GM19467 (cell line): ENCODE measurements around the gene DGKQ.
A peak's percentile ranks its signal among the peaks of the same experiment; 100 is the strongest.
"Not testable (repeated sequence)": the region's sequence is repeated elsewhere in the genome, so short reads cannot be mapped to it uniquely, and the experiment has no call there.

Experiments
- ATAC-seq: cut with Tn5 transposase; IDR thresholded peaks from one replicate; pipeline ENCODE4 v1.9.1; 2021; ENCODE audit warnings: mild to moderate bottlenecking, moderate library complexity; ENCODE audit not compliant: unreplicated experiment

The DGKQ gene

GRCh38 chr4:982814-983213, 9.4 kb upstream of the DGKQ start:
- no peak for ATAC-seq

DNA sequence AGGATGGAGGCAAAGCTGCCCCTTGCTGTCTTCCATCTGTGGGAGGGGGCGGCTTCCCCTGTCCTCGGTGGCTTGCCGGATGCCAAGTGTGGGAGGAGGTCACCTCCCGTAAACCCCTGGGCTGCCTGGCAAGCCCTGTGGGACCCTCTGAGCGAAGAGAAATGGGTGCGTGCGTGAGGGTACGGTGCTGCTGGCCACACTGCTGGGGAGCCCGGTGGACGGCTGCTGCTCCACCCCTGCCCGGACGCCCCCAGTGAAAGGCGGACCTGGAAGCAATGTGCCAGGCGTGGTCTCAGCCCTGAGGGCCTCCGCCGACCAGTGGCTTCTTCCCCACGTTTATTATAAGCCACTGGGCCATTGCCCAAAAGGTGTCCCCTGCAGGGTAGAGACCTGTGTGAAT, 8.9 kb upstream of the DGKQ start:
- no peak for ATAC-seq

GRCh38 chr4:978957-979701, 5.8 kb upstream of the DGKQ start:
- ATAC-seq: no peak

DNA sequence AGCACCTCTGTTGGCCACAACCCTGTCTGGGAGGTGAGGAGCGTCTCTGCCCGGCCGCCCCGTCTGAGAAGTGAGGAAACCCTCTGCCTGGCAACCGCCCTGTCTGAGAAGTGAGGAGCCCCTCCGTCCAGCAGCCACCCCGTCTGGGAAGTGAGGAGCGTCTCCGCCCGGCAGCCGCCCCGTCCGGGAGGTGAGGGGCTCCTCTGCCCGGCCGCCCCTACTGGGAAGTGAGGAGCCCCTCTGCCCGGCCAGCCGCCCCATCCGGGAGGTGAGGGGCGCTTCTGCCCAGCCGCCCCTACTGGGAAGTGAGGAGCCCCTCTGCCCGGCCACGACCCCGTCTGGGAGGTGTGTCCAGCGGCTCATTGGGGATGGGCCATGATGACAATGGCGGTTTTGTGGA, 2.6 kb upstream of the DGKQ start:
- ATAC-seq: not testable (repeated sequence)

- ATAC-seq: no peak
Observed at GRCh38 chr4:974668-975067, 1.3 kb upstream of the DGKQ start.

- peak; percentile 34 for ATAC-seq
Observed at GRCh38 chr4:972651-973424, 531 bp downstream of the DGKQ start.

GRCh38 chr4:971666-972500, 1.5 kb downstream of the DGKQ start:
- no peak for ATAC-seq

GRCh38 chr4:970854-971520, 2.4 kb downstream of the DGKQ start:
- no peak for ATAC-seq

GRCh38 chr4:970046-970745, 3.2 kb downstream of the DGKQ start:
- ATAC-seq: no peak

DNA sequence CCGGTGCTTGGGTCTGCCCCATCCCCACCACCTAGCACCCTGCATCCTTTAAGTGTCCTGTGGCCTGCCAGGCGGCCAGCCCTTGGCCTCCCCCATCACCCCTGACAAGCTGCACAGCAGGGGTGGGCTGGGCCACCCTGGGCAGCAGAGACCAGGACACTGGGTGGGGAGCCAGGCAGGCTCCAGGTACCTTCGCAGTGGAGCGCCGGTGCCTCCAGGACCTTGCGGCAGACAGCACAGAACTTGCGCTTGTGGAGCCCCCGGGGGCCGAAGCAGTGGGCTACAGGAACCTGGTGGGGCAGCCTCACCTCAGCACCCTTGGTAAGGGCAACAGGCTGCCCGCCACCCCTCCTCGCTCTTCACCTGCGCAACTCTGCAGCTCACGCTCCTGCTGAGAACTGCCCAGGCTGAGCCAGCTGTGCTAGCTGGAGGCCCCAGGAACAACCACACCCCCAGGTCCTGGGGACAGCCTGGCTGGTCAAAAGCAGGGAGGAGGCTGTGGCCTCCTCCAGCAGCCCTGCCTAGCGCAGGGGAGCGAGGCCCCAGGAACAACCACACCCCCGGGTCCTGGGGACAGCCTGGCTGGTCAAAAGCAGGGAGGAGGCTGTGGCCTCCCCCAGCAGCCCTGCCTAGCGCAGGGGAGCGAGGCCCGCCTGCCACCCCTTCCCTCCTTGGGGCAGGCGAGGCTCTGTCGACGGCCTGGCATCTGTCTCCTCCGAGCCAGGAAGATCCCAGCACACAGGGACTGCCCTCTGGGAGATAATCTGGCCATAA, 4.6 kb downstream of the DGKQ start:
- no peak for ATAC-seq

- no peak for ATAC-seq
Observed at GRCh38 chr4:968221-968620, 5.1 kb downstream of the DGKQ start.

DNA sequence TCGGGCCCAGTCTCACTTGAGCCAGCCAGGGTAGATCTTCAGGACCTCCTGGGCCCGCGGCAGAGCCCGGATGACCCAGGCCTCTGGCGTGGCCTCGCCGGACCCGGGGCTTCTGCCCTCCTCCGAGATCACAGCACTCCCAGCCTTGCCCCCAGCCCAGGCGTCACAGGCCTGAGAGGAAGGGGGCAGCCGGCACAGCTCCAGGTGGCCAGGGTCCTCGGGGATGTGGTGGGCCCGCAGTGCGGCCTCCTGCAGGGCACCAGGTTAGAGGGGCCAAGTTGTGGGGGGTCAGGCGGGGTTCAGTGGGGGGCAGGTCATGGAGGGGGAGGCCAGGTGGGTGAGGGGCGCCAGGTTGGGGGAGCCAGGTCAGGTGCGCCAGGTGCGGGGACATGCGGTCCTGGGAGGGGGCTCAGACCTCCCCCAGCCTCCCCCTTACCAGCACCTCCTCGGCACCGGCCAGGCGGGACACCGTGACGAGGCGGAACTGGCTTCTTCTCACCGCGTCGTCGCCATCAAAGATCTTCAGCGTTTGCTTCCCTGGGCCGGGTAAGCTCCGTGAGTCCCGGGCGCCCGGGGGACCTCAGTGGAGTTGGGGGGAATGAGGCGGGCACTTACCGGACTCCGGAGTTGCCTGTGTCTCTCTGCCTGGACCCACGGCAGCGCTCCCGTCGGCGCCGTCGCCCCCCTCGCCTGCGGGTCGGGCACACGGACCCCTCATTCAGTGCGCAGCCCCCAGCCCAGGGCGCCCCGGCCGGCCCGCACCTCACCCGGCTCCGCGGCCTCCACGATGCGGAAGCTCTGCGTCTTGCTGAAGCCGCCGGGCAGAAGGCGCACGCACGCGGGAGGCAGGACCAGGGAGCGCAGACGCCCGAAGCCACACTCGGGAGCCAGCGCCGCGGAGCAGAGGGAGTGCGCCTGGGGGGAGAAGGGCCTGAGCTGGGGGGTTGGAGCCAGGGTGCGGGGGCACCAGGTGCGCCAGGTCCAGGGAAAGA, 6.0 kb downstream of the DGKQ start:
- no peak for ATAC-seq

DNA sequence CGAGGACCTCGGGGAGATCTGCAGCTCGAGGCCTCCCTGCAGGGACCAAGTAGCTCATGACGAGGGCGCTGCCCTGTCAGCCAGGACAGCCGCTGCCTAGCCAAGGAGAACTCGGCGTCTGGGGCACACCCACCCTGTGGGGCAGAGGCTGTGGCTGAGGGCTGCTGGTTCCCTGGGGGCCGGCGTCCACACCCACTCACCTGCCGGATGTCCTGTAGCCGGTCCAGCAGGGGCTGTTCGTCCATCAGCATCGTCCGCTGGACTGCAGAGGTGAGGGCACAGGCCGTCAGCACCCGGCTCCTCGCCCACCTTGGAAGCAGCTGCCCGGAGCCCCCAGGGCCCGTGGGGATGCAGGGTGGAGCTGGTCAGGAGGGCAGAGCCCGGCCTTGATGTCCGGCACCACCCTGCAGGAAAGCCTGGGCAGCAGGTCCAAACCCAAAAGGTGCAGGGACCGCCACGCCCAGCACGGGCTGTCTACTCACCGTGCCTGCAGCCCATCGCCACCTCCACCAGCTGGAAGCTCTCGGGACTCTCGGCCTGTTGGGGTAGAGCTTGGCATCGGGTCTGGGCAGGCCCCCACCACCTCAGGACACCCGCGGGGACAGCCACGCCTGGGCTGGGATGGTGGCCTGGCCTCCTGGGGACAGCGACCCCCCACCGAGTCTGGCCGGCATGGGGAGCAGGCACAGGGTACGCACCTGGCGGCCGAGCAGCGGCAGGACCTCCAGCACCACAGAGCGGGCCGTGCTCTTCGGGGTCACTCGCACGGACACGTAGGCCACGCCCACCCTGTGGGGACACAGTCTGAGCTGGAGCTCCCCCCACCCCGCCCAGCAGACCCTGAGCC, 6.9 kb downstream of the DGKQ start:
- ATAC-seq: no peak

GRCh38 chr4:965766-966134, 7.6 kb downstream of the DGKQ start:
- no peak for ATAC-seq

DNA sequence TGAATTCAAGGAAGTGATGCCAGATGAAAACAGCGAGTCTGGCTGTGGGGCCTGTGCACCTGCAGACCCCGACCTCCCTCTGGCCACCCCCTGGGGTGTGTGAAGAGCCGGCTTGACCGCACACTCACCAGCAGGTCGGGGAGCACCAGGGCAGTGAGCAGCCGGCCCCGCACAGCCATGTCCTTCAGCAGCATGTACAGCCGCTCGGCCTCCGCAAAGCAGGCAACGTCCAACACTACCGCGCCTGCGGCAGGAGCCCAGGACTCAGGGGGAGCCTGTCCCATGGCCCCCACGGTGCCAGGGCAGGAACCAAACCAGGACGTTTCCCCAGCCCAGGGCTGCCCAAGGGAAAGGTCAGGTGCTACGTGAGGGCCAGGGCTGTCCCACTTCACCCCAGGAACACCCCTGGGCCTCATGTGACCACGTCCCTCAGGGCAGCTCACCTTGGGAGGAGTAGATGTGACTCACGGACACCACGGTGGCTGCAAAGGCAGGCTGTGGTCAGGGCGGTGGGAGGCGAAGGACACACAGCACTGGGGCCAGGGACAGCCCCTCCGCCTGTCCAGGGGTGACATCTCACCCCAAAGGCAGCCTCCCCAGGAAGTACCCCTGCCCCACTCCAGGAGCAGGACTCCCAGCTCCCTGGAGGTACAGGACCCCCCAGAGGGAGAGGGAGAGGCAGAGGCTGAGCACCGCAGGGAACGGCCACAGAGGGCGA, 8.2 kb downstream of the DGKQ start:
- no peak for ATAC-seq

GRCh38 chr4:964346-965025, 8.9 kb downstream of the DGKQ start:
- no peak for ATAC-seq
